GM21529 (cell line): ENCODE data around the gene VPS54.

ENCODE experiments used
- ATAC-seq: cut with Tn5 transposase; IDR thresholded peaks from one replicate; pipeline ENCODE4 v1.9.1; 2021; ENCODE audit not compliant: unreplicated experiment

The VPS54 gene

GRCh38 chr2:64019083-64019974 is at the start of gene VPS54:
Gene VPS54 (minus strand): TSS chr2:64019428. CDS start chr2:63983999, 35,429 bp downstream.
- ATAC-seq: peak; percentile 68

- no peak for ATAC-seq
Observed at GRCh38 chr2:64067326-64067725, 48.1 kb upstream of the VPS54 start.

GRCh38 chr2:64065516-64065915 is 46.3 kb upstream of the VPS54 start:
- ATAC-seq: no peak

- no peak for ATAC-seq
Observed at GRCh38 chr2:64063924-64064331, 44.7 kb upstream of the VPS54 start.

- ATAC-seq: no peak
Observed at GRCh38 chr2:64063454-64063853, 44.2 kb upstream of the VPS54 start.

- ATAC-seq: peak; percentile 77
Observed at GRCh38 chr2:64062840-64063239, 43.6 kb upstream of the VPS54 start.

GRCh38 chr2:64059270-64059669 is 40.0 kb upstream of the VPS54 start:
- ATAC-seq: no peak

- ATAC-seq: no peak
Observed at GRCh38 chr2:64056021-64056420, 36.8 kb upstream of the VPS54 start.

- ATAC-seq: no peak
Observed at GRCh38 chr2:64054161-64054915, 35.1 kb upstream of the VPS54 start.

GRCh38 chr2:64052463-64053241 is 33.4 kb upstream of the VPS54 start:
- no peak for ATAC-seq

- peak; percentile 93 for ATAC-seq
Observed at GRCh38 chr2:64049633-64050220, 30.5 kb upstream of the VPS54 start.

- no peak for ATAC-seq
Observed at GRCh38 chr2:64045938-64046337, 26.7 kb upstream of the VPS54 start.

GRCh38 chr2:64040161-64040560 is 20.9 kb upstream of the VPS54 start:
- ATAC-seq: no peak

GRCh38 chr2:64036034-64036705 is 16.9 kb upstream of the VPS54 start:
- ATAC-seq: peak; percentile 94

- peak; percentile 60 for ATAC-seq
Observed at GRCh38 chr2:64035072-64035942, 16.1 kb upstream of the VPS54 start.

GRCh38 chr2:64029116-64029665 is 10.0 kb upstream of the VPS54 start:
- no peak for ATAC-seq

- ATAC-seq: no peak
Observed at GRCh38 chr2:64025741-64026140, 6.5 kb upstream of the VPS54 start.

GRCh38 chr2:64024259-64024949 is 5.2 kb upstream of the VPS54 start:
- no peak for ATAC-seq
